ENCODE data around the gene SLC2A9. TPM values are rescaled to one million over a fixed set of nuclear protein-coding genes. Genes with fewer than 3 reads are reported as not detected.

Gene SLC2A9
- total and polyA plus RNA-seq, 2 donors (not counting 1 experiment from before 2014, with no cell fraction given), result 2.3 to 3.9 TPM

GRCh38 chr4:9866931-9867330 lies 154.4 kb downstream of the SLC2A9 start:
- no peak overlapping the region for H3K4me3 ChIP-seq (replicated peaks in 1 of 4; ENCODE audit: control extremely low read depth in 1 of 4, insufficient read depth in 1 of 4, low read depth in 3 of 4, low read length in 4 of 4)
- H2AFZ ChIP-seq (ENCODE audit: low read length), result no peak overlapping the region

GRCh38 chr4:9861561-9861960 lies 159.7 kb downstream of the SLC2A9 start:
- Histone ChIP-seq H3K9me3 (ENCODE audit: control insufficient read depth, insufficient read depth, low read depth, low read length) (no peaks in the 10 kb centered on the region), H2AFZ (ENCODE audit: low read length) (no peak overlapping the region), H4K20me1 (ENCODE audit: control insufficient read depth, extremely low read depth, insufficient read depth, low read length) (no peaks in the 10 kb centered on the region), H3K27ac (ENCODE audit: insufficient read depth, low read length) (no peak overlapping the region), H3K27me3 (ENCODE audit: control insufficient read depth, insufficient read depth, low read length) (no peaks in the 10 kb centered on the region), H3K9ac (ENCODE audit: insufficient read depth, low read length) (no peak overlapping the region), H3K4me1 (ENCODE audit: control insufficient read depth, extremely low read depth, insufficient read depth, low read length) (no peaks in the 10 kb centered on the region), H3K4me3 (replicated peaks in 1 of 4; ENCODE audit: control extremely low read depth in 1 of 4, insufficient read depth in 1 of 4, low read depth in 3 of 4, low read length in 4 of 4) (no peak overlapping the region), H3K36me3 (ENCODE audit: control insufficient read depth, insufficient read depth, low read length) (no peaks in the 10 kb centered on the region), H3K79me2 (ENCODE audit: control insufficient read depth, insufficient read depth, low read length) (no peaks in the 10 kb centered on the region), H3K4me2 (ENCODE audit: extremely low read depth, insufficient read depth, low read length) (no peak overlapping the region)
- TF ChIP-seq EZH2 (IDR thresholded peaks at IDR 0.05; ENCODE audit: low read length, missing control alignments), result no peak
- no peak for TF ChIP-seq CTCF (conservative IDR thresholded peaks at IDR 0.05 in 1 of 2, IDR thresholded peaks at IDR 0.05 in 1 of 2; ENCODE audit: low read depth in 1 of 2, low read length in 2 of 2)
- no peak for DNase-seq (ENCODE audit: low read depth in 2 of 2)

More at GRCh38 chr4:9866931-9867330, 154.4 kb downstream of the SLC2A9 start:
- Histone ChIP-seq H4K20me1 (ENCODE audit: control insufficient read depth, extremely low read depth, insufficient read depth, low read length) (no peaks in the 10 kb centered on the region), H3K9ac (ENCODE audit: insufficient read depth, low read length) (no peak overlapping the region), H3K27me3 (ENCODE audit: control insufficient read depth, insufficient read depth, low read length) (no peaks in the 10 kb centered on the region), H3K36me3 (ENCODE audit: control insufficient read depth, insufficient read depth, low read length) (no peaks in the 10 kb centered on the region), H3K79me2 (ENCODE audit: control insufficient read depth, insufficient read depth, low read length) (no peaks in the 10 kb centered on the region), H3K4me2 (ENCODE audit: extremely low read depth, insufficient read depth, low read length) (no peak overlapping the region), H3K27ac (ENCODE audit: insufficient read depth, low read length) (no peak overlapping the region), H3K4me1 (ENCODE audit: control insufficient read depth, extremely low read depth, insufficient read depth, low read length) (no peaks in the 10 kb centered on the region), H3K9me3 (ENCODE audit: control insufficient read depth, insufficient read depth, low read depth, low read length) (no peaks in the 10 kb centered on the region)
- no peak for DNase-seq (ENCODE audit: low read depth in 2 of 2)
- no peak for TF ChIP-seq CTCF (conservative IDR thresholded peaks at IDR 0.05 in 1 of 2, IDR thresholded peaks at IDR 0.05 in 1 of 2; ENCODE audit: low read depth in 1 of 2, low read length in 2 of 2)
- TF ChIP-seq EZH2 (IDR thresholded peaks at IDR 0.05; ENCODE audit: low read length, missing control alignments), result no peak

DNA sequence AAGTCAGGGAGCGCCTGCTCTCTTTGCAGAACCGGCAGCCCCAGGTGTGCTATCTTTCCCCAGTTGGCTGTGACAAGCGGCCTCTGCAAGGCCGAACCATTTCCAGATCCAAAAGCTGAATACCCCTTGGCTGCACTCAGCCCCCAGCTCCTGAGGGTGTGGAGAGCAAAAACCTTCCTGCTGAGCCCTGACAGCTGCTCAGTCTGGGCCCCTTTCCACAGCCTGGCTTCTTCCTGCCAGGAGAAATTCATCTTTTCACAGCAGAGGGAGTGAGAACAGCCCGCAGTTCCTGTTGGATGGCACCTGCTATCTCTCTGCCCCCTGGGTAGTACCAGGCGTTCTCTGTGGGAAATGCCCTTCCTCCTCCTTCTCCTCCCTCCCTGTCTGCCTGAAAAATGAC lies 161.5 kb downstream of the SLC2A9 start:
- Histone ChIP-seq H2AFZ (ENCODE audit: low read length) (no peak overlapping the region), H3K9me3 (ENCODE audit: control insufficient read depth, insufficient read depth, low read depth, low read length) (no peaks in the 10 kb centered on the region), H3K79me2 (ENCODE audit: control insufficient read depth, insufficient read depth, low read length) (no peaks in the 10 kb centered on the region), H3K4me3 (replicated peaks in 1 of 4; ENCODE audit: control extremely low read depth in 1 of 4, insufficient read depth in 1 of 4, low read depth in 3 of 4, low read length in 4 of 4) (no peak overlapping the region), H3K27ac (ENCODE audit: insufficient read depth, low read length) (no peak overlapping the region), H3K4me1 (ENCODE audit: control insufficient read depth, extremely low read depth, insufficient read depth, low read length) (no peaks in the 10 kb centered on the region), H3K9ac (ENCODE audit: insufficient read depth, low read length) (no peak overlapping the region), H4K20me1 (ENCODE audit: control insufficient read depth, extremely low read depth, insufficient read depth, low read length) (no peaks in the 10 kb centered on the region), H3K36me3 (ENCODE audit: control insufficient read depth, insufficient read depth, low read length) (no peaks in the 10 kb centered on the region), H3K4me2 (ENCODE audit: extremely low read depth, insufficient read depth, low read length) (no peak overlapping the region), H3K27me3 (ENCODE audit: control insufficient read depth, insufficient read depth, low read length) (no peaks in the 10 kb centered on the region)
- no peak for DNase-seq (ENCODE audit: low read depth in 2 of 2)
- no peak for TF ChIP-seq EZH2 (IDR thresholded peaks at IDR 0.05; ENCODE audit: low read length, missing control alignments)
- TF ChIP-seq CTCF (conservative IDR thresholded peaks at IDR 0.05 in 1 of 2, IDR thresholded peaks at IDR 0.05 in 1 of 2; ENCODE audit: low read depth in 1 of 2, low read length in 2 of 2), result no peak
